HT-29 (cell line): ENCODE data around the gene NEK5. TPM values are rescaled to one million over a fixed set of nuclear protein-coding genes. Genes with fewer than 3 reads are reported as not detected.
"Not testable (repeated sequence)": the region's sequence is repeated elsewhere in the genome, so short reads cannot be mapped to it uniquely, and the experiment has no call there.

Experiments
- DNase-seq: peaks from one replicate; pipeline ENCODE4 v3.0.0-alpha.2; 2015; ENCODE audit warnings: low spot score
- total RNA-seq: library from RNA; depleted of rRNA; stranded (reverse); fragments of >200 nt; shearing (Covaris generic); gene quantifications from 2 replicates; pipeline ENCODE4 v1.2.3, GENCODE V29; 2014

The NEK5 gene
- total RNA-seq, 1 experiment from 2014 or later: 0.05 TPM

GRCh38 chr13:52137489-52137888 lies 8.6 kb upstream of the NEK5 start:
- DNase-seq: no peak

GRCh38 chr13:52136763-52137162 lies 7.9 kb upstream of the NEK5 start:
- no peak for DNase-seq

- no peak for DNase-seq
Observed at GRCh38 chr13:52130641-52131040, 1.8 kb upstream of the NEK5 start.

- peak; percentile 96 for DNase-seq
Observed at GRCh38 chr13:52127783-52128702, 830 bp downstream of the NEK5 start.

GRCh38 chr13:52127378-52127777 lies 1.5 kb downstream of the NEK5 start:
- no peak for DNase-seq

GRCh38 chr13:52125547-52125946 lies 3.3 kb downstream of the NEK5 start:
- no peak for DNase-seq

GRCh38 chr13:52118595-52118994 lies 10.3 kb downstream of the NEK5 start:
- DNase-seq: no peak

GRCh38 chr13:52118095-52118494 lies 10.8 kb downstream of the NEK5 start:
- DNase-seq: no peak

- no peak for DNase-seq
Observed at GRCh38 chr13:52112591-52112990, 16.3 kb downstream of the NEK5 start.

- DNase-seq: no peak
Observed at GRCh38 chr13:52109116-52109670, 19.7 kb downstream of the NEK5 start.

GRCh38 chr13:52105841-52106240 lies 23.0 kb downstream of the NEK5 start:
- DNase-seq: no peak

- DNase-seq: no peak
Observed at GRCh38 chr13:52104624-52105023, 24.2 kb downstream of the NEK5 start.

- no peak for DNase-seq
Observed at GRCh38 chr13:52103386-52103785, 25.5 kb downstream of the NEK5 start.

- not testable (repeated sequence) for DNase-seq
Observed at GRCh38 chr13:52102423-52102822, 26.4 kb downstream of the NEK5 start.

- DNase-seq: no peak
Observed at GRCh38 chr13:52097197-52097596, 31.7 kb downstream of the NEK5 start.

- no peak for DNase-seq
Observed at GRCh38 chr13:52096748-52097147, 32.1 kb downstream of the NEK5 start.

- DNase-seq: no peak
Observed at GRCh38 chr13:52096062-52096461, 32.8 kb downstream of the NEK5 start.

- no peak for DNase-seq
Observed at GRCh38 chr13:52092087-52092486, 36.8 kb downstream of the NEK5 start.

GRCh38 chr13:52091473-52091872 lies 37.4 kb downstream of the NEK5 start:
- no peak for DNase-seq

- no peak for DNase-seq
Observed at GRCh38 chr13:52085421-52085820, 43.5 kb downstream of the NEK5 start.

- DNase-seq: not testable (repeated sequence)
Observed at GRCh38 chr13:52084981-52085380, 43.9 kb downstream of the NEK5 start.

GRCh38 chr13:52082601-52083000 lies 46.3 kb downstream of the NEK5 start:
- DNase-seq: no peak

GRCh38 chr13:52079891-52080290 lies 49.0 kb downstream of the NEK5 start:
- not testable (repeated sequence) for DNase-seq
